Measurements from ENCODE around the gene SEMA5A.

Gene SEMA5A, protein sequence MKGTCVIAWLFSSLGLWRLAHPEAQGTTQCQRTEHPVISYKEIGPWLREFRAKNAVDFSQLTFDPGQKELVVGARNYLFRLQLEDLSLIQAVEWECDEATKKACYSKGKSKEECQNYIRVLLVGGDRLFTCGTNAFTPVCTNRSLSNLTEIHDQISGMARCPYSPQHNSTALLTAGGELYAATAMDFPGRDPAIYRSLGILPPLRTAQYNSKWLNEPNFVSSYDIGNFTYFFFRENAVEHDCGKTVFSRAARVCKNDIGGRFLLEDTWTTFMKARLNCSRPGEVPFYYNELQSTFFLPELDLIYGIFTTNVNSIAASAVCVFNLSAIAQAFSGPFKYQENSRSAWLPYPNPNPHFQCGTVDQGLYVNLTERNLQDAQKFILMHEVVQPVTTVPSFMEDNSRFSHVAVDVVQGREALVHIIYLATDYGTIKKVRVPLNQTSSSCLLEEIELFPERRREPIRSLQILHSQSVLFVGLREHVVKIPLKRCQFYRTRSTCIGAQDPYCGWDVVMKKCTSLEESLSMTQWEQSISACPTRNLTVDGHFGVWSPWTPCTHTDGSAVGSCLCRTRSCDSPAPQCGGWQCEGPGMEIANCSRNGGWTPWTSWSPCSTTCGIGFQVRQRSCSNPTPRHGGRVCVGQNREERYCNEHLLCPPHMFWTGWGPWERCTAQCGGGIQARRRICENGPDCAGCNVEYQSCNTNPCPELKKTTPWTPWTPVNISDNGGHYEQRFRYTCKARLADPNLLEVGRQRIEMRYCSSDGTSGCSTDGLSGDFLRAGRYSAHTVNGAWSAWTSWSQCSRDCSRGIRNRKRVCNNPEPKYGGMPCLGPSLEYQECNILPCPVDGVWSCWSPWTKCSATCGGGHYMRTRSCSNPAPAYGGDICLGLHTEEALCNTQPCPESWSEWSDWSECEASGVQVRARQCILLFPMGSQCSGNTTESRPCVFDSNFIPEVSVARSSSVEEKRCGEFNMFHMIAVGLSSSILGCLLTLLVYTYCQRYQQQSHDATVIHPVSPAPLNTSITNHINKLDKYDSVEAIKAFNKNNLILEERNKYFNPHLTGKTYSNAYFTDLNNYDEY

GRCh38 chr5:9545992-9546851, at the start of gene SEMA5A:
TSS of gene SEMA5A (minus strand) at chr5:9546075. CDS start at chr5:9379946, 166,129 bp downstream.
- DNase-seq (ENCODE audit: low read depth): peak; percentile 86

GRCh38 chr5:9594913-9595312, 49.0 kb upstream of the SEMA5A start:
- DNase-seq (ENCODE audit: low read depth): no peak

DNA sequence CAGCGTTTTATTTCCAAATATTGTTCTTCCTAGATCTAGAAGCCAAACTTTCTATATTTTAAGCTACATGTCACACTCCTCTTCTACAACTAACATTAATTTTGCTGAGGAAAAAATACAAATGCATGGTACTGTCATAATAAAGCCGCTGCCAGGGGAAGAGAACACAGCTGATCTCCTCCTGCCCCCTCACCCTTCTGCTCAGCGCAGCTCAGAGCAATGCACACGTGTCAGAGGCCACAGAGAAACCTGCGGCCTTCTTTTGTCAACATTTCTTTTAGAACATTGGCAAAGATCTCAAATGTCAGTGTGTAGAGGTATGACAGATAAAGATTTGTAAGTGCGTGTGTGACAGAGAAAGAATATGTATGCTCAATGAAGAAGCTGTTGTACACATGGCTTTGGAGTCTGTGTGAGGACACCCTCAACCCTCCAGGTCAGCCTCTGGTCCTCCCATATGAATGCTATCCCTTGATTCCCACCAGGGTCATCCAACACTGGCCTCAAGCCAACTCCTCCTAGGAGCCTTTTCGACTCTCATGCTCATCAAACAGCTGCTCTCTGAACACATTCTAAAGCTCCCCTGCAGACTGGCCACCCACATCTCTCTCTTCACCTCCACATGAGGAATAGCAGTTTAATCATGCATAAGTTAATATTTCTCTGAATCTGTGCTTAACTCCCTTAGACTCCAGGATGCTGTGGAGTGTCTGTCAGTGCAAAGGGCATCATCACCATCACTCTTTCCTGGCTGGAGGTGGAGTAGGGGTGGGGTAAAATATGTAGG, 43.4 kb upstream of the SEMA5A start:
- no peak for DNase-seq (ENCODE audit: low read depth)

GRCh38 chr5:9588254-9588653, 42.4 kb upstream of the SEMA5A start:
- no peak for DNase-seq (ENCODE audit: low read depth)

DNA sequence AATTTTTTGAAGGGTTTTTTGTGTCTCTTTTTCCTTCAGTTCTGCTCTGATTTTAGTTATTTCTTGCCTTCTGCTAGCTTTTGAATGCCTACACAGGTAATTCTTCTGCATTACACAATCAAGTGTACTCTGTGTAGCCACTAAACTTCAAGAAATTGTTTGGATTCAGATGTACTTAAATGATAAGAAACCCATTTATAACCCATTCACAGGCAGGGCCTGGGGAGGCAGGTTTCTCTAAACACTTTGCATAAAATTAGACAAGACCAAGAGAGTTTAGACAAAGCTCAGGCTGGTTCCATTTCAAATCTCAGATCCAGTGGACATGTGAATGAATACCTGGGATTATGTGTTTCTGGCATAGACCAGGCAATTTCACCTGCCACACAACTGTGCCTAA, 41.3 kb upstream of the SEMA5A start:
- DNase-seq (ENCODE audit: low read depth): no peak

- peak; percentile 24 for DNase-seq (ENCODE audit: low read depth)
Observed at GRCh38 chr5:9582406-9582805, 36.5 kb upstream of the SEMA5A start.

- no peak for DNase-seq (ENCODE audit: low read depth)
Observed at GRCh38 chr5:9573796-9574195, 27.9 kb upstream of the SEMA5A start.

DNA sequence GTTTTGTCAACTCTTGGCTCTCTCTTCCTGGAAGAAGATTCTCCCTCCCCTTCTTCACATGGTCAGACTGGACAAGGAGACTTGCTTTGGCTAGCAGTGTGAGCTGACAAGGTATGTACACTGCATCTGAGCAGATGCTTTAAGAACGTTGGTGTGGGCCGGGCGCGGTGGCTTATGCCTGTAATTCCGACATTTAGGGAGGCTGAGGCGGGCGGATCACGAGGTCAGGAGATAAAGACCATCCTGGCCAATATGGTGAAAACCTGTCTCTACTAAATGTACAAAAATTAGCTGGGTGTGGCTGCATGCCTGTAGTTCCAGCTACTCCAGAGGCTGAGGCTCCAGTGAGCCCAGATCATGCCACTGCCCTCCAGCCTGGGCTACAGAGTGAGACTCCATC, 26.4 kb upstream of the SEMA5A start:
- no peak for DNase-seq (ENCODE audit: low read depth)

GRCh38 chr5:9570876-9571275, 25.0 kb upstream of the SEMA5A start:
- DNase-seq (ENCODE audit: low read depth): no peak

DNA sequence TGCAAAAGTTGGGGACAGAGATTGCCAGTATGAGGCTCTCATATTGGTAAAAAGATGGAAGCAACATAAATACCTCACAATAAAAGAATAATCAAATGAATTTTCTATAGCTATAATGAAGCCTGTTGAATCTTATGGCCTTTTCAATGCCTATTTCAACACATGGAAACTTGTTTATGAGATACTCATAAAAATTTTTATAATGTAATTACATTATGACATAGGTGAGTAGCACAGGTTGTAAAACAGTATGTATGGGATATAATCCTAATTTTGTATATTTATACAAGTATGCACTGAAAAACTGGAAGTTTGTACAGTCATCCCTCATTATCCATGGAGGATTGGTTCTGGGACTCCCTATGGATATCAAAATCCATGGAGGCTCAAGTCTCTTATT, 21.2 kb upstream of the SEMA5A start:
- DNase-seq (ENCODE audit: low read depth): no peak

GRCh38 chr5:9564752-9565151, 18.9 kb upstream of the SEMA5A start:
- no peak for DNase-seq (ENCODE audit: low read depth)

DNA sequence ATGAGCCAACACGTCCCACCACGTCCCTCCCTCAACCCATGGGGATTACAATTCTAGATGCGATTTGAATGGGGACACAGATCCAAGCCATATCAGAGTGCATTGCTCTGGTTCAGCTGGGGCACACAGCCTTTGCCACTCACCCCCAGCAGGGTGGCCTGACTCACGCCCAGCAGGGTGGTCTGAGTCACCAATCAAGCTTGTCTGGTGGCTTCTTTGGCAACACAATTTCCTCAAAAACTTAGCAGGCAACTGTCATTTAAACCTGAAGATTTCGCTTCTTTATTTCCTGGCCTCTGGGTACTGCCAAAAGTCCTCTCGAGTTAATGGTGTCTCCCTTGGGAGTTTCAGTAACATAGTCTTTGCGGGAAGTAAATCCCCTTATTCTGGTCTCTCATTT, 16.3 kb upstream of the SEMA5A start:
- peak; percentile 83 for DNase-seq (ENCODE audit: low read depth)

DNA sequence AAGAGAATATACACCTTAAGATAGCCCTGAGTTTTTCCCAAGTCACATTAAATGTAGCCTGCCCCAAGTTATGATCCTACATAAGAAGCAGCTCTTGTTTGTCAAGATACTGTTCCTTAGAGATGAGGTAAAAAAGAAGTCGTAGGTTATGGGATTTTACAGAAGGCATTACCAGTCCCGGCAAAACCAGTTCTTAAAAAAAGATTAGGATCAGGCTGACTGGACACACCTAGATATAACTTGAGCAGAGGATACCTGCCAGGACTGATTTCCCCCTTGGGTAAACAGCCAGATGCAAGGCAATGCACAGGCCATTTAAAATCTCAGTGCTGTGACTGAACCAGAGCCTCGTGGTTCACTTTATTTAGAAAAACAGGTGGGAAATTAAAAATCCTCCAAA, 14.1 kb upstream of the SEMA5A start:
- DNase-seq (ENCODE audit: low read depth): no peak

- DNase-seq (ENCODE audit: low read depth): no peak
Observed at GRCh38 chr5:9558319-9558965, 12.6 kb upstream of the SEMA5A start.

DNA sequence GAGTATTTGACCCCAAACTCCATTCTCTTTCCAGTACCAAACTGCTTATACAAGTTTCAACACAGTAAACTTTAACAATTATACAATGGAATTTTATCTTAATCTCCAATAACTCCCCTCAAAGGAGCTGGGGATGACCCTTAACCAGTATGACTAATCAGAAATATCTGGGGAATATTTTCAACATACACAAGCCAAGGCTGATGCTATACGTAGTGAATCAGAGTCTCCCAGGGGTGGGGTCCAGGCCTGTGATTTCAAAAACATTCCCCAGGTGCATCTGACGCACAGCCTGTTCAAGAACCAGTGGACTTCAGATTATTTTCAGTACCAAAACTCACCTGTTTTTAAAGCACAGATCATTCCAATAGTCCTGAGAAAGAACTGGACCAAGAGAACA, 11.8 kb upstream of the SEMA5A start:
- DNase-seq (ENCODE audit: low read depth): peak; percentile 71

DNA sequence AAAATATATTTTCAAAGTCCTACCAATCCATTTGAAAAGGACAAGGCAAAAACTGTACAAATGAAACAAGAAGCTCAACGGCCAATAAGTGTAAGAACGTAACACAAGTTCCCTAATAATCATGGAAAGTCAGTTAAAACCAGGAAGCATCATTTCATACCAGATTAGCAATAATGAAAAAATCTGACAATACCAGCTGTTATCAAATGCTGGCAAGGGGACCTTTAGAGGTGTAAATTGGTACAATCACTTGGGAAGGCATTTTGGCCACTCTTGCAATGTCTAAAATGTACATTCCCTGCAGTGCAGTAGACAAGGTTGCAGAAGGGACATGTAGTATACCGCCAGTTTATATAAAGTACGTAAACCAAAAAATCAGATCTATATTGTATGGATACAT, 10.1 kb upstream of the SEMA5A start:
- no peak for DNase-seq (ENCODE audit: low read depth)

DNA sequence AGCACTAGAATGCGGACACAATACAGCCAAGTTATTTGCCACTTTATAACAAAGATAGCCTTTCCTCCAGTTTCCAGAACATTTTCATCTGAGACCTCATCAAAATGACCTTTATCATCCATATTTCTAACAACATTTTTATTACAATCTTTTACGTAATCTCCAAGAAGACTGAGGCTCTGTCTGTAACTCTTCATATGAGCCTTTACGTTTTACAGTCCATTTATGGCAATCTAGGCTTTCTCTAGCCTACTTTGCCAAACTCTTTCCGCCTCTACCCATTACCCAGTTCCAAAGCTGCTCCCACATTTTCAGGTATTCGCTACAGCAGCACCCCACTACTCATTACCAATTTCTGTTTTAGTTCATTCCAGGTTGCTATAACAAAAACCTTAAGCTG, 8.2 kb upstream of the SEMA5A start:
- no peak for DNase-seq (ENCODE audit: low read depth)

GRCh38 chr5:9553561-9553960, 7.7 kb upstream of the SEMA5A start:
- DNase-seq (ENCODE audit: low read depth): no peak

GRCh38 chr5:9551567-9552537, 6.0 kb upstream of the SEMA5A start:
- DNase-seq (ENCODE audit: low read depth): no peak

Data from EH (cell line).